Right lung (tissue), 5 donors: ENCODE data around the gene DUS2. TPM values are rescaled to one million over a fixed set of nuclear protein-coding genes. Genes with fewer than 3 reads are reported as not detected.
A peak's percentile ranks its signal among the peaks of the same experiment; 100 is the strongest.
"Not testable (repeated sequence)": the region's sequence is repeated elsewhere in the genome, so short reads cannot be mapped to it uniquely, and the experiment has no call there.

Source experiments
- DNase-seq, 2 donors: peaks; one replicate each; pipeline ENCODE4 v3.0.0-alpha.2; 2013
- polyA plus RNA-seq, 5 donors: library from polyadenylated mRNA; unstranded; fragments of 120-200 nt; gene quantifications; one replicate each; pipeline versions ENCODE4 v1.2.1 to v1.2.3, GENCODE V29; 2013; ENCODE audit warnings: inconsistent platforms in 1 of 5, low replicate concordance in 1 of 5; ENCODE audit not compliant: insufficient read length in 5 of 5, insufficient read depth in 1 of 5

The DUS2 gene
- polyA plus RNA-seq, 5 donors, result 13.8 to 17.9 (median 14.4) TPM

DNA sequence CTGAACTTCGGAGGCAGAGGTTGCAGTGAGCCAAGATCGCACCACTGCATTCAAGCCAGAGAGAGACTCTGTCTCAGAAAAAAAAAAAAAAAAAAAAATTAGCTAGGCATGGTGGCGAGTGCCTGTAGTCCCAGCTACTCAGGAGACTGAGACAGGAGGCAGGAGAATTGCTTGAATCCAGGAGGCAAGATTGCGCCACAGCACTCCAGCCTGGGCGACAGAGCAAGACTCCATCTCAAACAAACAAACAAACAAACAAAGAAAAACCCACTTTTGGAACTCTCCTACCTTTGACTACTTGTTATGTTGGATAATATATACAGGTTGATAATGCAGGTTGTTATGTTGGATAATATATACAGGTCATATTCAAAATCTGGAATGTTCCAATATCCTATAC, 97.4 kb downstream of the DUS2 start:
- DNase-seq, result not testable (repeated sequence)

DNA sequence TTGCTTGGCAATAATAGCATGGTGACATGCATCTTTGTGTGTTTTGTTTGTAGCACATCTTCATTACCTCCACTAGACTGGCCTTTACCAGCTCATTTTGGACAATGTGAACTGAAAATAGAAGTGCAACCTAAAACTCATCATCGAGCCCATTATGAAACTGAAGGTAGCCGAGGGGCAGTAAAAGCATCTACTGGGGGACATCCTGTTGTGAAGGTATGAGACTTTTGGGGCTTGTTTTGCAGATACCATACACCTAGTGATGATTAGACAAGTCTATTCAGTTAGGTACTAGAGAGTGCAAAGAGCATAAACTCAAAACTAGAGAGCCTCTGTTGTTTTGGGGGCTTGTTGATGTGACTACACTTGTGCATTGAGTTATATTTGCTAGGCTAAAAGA, 103.3 kb downstream of the DUS2 start:
- no peak for DNase-seq

DNA sequence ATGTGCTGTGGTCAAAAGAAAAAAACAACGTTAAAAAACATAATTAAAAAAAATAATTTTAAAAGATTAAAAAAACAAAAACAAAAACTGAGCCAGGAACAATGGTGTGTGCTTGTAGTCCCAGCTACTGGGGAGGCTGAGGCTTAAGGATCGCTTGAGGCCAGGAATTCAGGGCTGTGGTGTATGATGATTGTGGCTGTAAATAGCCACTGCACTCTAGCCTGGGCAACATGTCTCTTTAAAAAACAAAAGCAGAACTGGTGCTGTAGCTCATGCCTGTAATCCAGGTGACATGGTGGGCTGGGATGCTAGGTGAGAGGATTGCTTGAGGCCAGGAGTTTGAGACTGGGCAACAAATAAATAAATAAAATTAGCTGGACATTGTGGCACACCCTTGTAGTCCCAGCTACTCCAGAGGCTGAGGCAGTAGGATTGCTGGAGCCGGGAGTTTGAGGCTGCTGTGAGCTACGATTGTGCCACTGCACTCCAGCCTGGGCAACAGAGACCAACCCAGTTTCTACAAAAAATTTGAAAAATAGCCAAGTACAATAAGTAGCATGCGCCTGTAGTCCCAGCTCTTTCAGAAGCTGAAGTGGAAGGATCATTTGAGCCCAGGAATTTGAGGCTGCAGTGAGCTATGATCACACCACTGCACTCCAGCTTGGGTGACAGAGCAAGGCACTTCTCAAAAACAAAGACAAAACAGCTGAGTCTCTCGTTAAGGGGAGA, 105.7 kb downstream of the DUS2 start:
- DNase-seq, result peak in 1 of 2 donors; percentile 9

Other genes starting within 250 kb of the DUS2 start
- 10 to 100 TPM; 27.8 to 48.2 (median 36.8) TPM for gene RANBP10, start 216.7 kb upstream of the DUS2 start, polyA plus RNA-seq
- 1 to 10 TPM; 4.8 to 7.4 (median 6.6) TPM for gene TSNAXIP1, start 216.4 kb upstream of the DUS2 start, polyA plus RNA-seq
- 10 to 100 TPM; 23.9 to 34.0 (median 28.5) TPM for gene THAP11, start 181.0 kb upstream of the DUS2 start, polyA plus RNA-seq
- gene NUTF2, start 176.4 kb upstream of the DUS2 start, polyA plus RNA-seq, result 100 to 1,000 TPM; 106 to 132 (median 111) TPM
- gene CENPT, start 175.6 kb upstream of the DUS2 start, polyA plus RNA-seq, result 10 to 100 TPM; 46.6 to 63.5 (median 55.7) TPM
- 10 to 100 TPM; 57.8 to 86.4 (median 78.3) TPM for gene EDC4, start 150.2 kb upstream of the DUS2 start, polyA plus RNA-seq
- gene NRN1L, start 138.4 kb upstream of the DUS2 start, polyA plus RNA-seq, result 1 to 10 TPM in 4 of 5 donors, under 1 TPM in 1; 0.60 to 3.5 (median 2.2) TPM
- gene PSKH1, start 130.0 kb upstream of the DUS2 start, polyA plus RNA-seq, result 10 to 100 TPM; 21.5 to 33.5 (median 25.7) TPM
- 1 to 10 TPM; 2.9 to 7.5 (median 3.8) TPM for gene CTRL, start 91.4 kb upstream of the DUS2 start, polyA plus RNA-seq
- 10 to 100 TPM; 20.6 to 39.0 (median 27.0) TPM for gene PSMB10, start 86.4 kb upstream of the DUS2 start, polyA plus RNA-seq
- 10 to 100 TPM; 19.7 to 31.4 (median 27.9) TPM for gene LCAT, start 79.2 kb upstream of the DUS2 start, polyA plus RNA-seq
- 10 to 100 TPM; 36.1 to 53.9 (median 47.5) TPM for gene SLC12A4, start 54.6 kb upstream of the DUS2 start, polyA plus RNA-seq
- under 1 TPM in 1 of 5 donors, not detected in 4; 0.05 TPM for gene DPEP3, start 42.8 kb upstream of the DUS2 start, polyA plus RNA-seq
- gene DPEP2, start 23.8 kb upstream of the DUS2 start, polyA plus RNA-seq, result 1 to 10 TPM; 1.9 to 3.0 (median 2.3) TPM
- not detected for gene DPEP2NB, start 7.4 kb upstream of the DUS2 start, polyA plus RNA-seq
- 1 to 10 TPM; 5.1 to 7.6 (median 6.8) TPM for gene DDX28, start 52 bp upstream of the DUS2 start, polyA plus RNA-seq
- gene NFATC3, start 62.1 kb downstream of the DUS2 start, polyA plus RNA-seq, result 10 to 100 TPM; 29.8 to 42.9 (median 40.5) TPM
- 10 to 100 TPM; 42.5 to 64.9 (median 49.6) TPM for gene ESRP2, start 212.8 kb downstream of the DUS2 start, polyA plus RNA-seq
- 10 to 100 TPM; 10.0 to 14.0 (median 11.0) TPM for gene PLA2G15, start 222.1 kb downstream of the DUS2 start, polyA plus RNA-seq
- gene SLC7A6, start 241.2 kb downstream of the DUS2 start, polyA plus RNA-seq, result 10 to 100 TPM in 4 of 5 donors, 1 to 10 TPM in 1; 10.0 to 13.3 (median 11.9) TPM